HG02852 (cell line): ENCODE measurements around the gene IL17REL.

Experiments used
- ATAC-seq: cut with Tn5 transposase; IDR thresholded peaks from one replicate; pipeline ENCODE4 v1.9.1; 2021; ENCODE audit warnings: mild to moderate bottlenecking, moderate library complexity; ENCODE audit not compliant: unreplicated experiment

The IL17REL gene

DNA sequence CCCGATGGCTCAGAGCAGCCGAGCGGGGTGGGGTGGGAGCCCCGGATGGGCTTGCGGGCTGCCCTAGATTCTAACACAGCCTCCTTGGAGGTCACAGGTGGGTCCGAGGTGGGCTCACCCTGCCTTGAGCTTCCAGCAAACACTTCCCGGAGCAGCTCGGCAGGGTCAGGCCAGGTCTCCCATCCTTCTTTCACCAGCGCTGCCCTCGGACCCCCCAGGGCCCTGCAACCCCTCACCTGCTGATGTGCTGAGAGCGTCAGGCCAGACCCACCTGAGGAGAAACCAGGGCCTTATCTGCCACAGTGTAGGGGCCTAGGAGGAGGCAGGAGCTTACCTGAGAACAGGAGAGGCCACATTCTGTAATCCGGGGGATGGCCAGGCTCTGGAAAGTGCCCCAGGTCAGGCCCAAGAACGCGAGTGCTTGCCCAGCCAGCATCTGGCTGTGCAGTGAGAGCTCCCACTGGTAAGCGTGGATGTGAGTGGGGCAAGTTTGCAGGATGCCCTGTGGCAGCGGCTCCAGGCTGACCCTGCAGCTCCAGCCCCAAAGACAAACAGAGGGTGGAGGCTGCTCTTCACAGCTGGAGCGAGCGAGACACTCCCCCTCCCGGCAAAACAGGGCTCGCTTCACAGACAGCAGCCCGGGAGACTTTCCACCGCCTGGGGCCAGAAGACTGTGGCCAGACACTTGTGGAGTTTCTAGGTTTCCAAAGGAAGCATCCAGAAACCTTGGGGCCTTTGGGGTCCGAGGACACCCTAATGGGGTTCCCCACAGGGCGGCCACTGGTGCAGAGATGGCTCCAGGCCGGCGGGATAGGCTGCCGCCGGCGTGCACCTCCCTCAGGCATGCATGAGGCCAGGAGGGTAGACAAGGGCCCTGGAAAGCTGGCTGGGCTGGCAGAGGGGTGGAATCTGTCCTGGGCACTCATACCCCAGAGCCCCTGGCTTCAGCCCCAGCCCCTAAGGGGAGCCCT, at the start of gene IL17REL:
Gene IL17REL, minus strand, starts transcription at position 555 of the 971 bp plus-strand sequence. Its CDS starts 119 bp downstream, at position 436.
- ATAC-seq = no peak

DNA sequence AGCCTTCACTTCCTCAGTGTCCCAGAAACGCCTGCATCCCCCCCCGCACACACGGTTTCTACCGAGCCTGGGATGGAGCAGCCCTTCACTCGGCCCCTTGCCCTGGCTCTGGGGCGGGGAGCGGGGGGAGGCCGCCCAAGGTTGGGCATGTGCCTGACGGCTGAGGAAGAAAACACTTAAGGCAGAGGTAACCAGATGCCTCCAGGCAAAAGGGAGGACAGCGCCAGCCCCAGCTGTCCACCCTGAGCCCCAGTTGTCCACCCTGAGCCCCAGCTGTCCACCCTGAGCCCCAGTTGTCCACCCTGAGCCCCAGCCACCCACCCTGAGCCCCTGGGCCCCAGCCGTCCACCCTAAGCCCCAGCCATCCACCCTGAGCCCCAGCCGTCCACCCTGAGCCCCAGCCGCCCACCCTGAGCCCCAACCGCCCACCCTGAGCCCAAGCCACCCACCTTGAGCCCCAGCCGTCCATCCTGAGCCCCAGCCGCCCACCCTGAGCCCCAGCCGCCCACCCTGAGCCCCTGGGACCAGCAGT, 49.3 kb upstream of the IL17REL start:
- no peak for ATAC-seq

DNA sequence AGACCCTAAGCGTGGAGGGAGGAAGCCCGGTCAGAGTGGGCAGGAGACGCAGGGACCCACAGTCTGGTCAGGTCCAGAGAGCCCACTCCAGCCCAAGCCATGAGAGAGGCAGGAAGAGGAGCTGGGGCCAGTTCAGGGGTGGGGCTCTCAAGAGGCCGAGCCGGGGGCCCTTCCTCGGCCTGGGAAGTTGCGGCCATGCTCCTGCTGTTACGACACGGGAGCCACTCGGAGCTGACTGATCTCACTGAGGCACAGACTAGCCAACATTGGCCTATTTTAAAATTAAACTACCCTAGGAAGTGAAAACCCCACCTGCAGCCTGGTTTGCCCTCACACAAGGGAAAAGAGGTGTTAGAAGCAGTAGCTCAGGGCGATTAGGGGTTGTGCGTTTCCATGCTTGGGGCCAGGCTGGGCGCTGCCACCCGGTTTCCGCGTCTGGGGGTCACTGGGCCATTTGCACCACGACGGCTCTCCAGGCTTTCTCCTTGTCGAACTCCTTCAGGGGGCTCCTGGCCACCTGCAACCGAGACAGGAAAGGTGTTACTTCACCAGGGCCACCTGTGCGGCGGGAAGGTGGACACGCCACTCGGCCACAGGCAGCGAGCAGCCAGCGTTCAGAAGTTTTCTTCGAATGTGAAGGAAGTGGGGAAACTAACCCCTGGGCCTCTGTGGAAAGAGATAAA, 48.7 kb upstream of the IL17REL start:
- no peak for ATAC-seq

DNA sequence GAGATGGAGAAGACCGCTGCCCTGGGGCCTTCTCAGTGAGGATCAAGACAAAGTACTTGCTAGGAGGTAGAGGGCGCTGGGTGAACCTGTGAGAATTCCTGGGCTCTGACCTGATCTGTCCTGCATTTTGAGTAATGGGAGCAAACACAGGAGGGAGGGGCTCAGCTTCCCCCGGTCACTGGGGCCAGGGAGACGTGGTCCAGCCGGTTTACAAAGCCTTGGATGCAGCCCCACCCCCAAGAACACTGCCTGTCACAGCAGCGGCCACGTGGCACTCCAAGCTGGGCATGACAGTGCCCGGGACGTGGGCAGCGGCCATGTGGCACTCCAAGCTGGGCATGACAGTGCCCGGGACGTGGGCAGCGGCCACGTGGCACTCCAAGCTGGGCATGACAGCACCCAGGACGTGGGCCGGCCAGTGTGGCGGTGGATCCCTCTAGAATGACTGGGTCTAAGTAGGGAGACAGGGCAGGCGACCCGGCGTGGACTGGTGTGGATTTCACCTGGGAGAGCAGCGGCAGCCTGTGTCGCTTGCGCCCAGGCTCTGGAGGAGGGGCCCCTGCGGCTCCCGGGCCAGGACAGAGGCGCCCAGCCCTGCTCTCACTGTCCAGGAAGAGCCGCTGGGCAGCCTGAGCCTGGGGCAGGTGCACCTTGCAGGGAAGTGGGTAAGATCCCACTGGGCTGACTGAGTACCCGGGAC, 48.0 kb upstream of the IL17REL start:
- ATAC-seq = no peak

DNA sequence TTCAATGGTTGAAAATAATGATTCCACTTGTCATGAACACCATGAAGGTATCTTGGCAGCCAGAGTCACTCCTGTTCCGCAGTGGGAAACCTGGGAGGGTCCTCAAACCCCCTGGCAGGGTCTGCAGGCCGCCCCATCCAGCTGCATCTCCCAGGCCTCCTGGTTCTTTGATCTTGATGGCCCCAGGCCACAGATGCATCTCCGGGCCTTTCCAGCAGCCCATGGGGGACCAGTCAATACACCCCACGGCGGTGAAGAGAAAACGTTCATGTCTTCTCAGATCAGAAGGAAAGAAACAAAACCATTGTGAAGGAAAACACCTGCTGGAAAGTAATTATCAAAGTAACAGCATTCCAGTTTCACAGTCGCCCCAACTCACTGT, 47.3 kb upstream of the IL17REL start:
- no peak for ATAC-seq

DNA sequence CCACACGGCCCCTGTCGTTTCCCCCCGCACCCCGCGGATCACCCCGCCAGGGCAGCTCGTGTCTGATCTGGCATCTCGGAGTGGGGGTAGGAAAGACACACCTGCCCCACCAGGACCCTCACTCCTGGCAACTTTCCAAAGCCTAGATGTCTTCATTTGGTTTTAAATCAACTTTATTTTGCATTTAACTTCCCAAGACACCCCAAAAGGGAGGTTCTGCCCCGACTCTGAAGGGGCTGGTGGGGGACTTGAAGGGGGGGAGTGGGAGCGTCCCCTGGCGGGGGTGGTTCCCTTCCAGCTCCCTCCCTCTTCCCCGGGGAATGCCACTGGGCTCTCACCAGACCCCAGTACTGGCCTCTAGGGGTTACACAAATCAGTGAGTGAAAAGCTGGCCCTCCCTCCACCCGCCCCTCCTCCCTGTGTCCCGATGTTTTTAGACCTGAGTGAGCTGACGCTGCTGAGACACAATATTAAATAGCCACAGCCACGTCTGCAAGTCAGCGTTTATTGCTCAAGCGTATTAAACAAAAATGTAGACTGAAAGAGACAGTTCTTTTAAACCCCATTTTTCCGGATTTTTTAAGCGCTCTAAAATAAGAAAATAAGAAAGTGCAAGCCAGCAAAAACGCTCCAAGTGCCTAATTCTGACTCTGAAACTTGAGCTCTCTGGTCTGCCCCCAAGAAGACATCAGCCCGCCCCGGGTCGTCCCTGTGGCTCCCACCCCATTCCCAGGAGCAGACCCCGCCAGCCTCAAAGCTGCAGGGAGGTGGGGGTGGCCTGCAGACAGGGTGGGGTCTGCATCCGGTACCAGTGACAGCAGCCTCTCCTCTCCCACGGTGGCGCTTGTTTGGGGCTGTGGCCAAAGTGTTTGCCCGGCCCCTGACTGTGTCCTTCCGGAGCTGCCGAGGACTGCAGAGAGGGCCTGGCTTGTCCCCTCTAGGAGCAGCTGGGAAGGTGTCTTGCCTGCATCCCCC, 46.6 kb upstream of the IL17REL start:
- no peak for ATAC-seq

DNA sequence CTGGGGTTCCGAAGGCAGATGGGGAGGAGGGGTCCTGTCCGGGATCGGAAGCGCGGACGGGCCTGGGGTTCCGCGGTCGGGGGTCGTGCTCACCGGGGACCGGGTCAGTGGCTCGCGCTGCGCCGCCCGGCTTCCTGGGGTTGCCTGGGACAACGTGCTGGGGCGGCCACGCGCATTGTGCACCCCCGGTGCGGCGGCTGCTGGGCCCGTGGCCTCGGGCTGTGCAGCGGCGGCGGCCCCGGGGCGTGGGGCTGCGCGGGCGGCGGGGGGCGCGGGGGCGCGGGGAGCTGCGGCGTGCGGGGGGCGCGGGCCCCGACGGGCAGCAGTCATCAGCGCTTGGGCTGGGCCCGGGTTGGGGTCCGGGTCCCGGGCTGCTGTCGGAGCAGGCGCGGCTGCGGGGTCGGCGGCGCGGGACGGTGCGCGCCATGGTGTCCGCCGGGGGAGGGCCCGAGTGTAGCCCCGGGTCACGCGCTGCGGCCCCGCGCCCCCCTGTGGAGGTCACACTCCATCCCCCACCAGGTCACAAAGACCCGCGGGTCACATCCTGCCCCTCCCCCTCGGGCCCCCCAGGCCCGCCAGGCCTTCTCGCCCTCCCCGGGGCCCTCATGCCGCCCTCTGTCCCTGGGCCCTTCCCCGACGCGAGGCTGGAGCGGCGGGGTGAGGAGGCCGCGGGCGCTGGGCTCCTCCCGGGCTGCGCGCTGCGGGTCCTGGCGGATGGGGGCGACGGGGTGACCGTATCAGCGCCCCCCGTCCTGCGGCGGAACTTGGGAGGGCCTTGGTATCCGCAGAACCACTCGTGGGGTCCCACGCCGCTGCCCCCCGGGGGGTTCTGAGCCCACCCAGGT, 45.7 kb upstream of the IL17REL start, which contains the start of gene TTLL8:
Gene TTLL8, minus strand, starts transcription at position 238 of the 845 bp plus-strand sequence.
- no peak for ATAC-seq

DNA sequence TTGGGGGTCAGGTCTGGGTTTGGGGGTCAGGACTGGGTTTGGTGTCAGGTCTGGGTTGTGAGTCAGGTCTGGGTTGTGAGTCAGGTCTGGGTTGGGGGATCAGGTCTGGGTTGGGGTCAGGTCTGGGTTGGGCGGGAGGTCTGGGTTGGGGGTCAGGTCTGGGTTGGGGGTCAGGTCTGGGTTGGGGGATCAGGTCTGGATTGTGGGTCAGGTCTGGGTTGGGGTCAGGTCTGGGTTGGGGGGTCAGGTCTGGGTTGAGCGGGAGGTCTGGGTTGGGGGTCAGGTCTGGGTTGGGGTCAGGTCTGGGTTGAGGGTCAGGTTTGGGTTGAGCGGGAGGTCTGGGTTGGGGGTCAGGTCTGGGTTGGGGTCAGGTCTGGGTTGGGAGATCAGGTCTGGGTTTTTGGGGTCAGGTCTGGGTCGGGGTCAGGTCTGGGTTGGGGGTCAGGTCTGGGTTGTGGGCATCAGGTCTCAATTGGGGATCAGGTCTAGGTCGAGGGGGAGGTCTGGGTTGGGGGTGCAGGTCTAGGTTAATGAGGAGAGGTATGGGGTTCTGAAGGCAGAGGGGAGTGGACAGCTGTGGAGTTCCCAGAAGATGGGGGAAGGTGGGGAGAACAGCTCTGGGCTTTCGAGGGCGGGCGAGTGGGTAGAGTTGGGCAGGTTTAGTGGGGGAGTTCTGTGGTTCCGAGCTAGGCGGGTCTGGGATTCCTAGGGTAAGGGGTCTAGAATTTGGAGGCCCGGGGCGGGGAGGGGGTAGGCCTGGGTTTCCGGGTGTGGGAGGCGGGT, 44.9 kb upstream of the IL17REL start:
- ATAC-seq = no peak

DNA sequence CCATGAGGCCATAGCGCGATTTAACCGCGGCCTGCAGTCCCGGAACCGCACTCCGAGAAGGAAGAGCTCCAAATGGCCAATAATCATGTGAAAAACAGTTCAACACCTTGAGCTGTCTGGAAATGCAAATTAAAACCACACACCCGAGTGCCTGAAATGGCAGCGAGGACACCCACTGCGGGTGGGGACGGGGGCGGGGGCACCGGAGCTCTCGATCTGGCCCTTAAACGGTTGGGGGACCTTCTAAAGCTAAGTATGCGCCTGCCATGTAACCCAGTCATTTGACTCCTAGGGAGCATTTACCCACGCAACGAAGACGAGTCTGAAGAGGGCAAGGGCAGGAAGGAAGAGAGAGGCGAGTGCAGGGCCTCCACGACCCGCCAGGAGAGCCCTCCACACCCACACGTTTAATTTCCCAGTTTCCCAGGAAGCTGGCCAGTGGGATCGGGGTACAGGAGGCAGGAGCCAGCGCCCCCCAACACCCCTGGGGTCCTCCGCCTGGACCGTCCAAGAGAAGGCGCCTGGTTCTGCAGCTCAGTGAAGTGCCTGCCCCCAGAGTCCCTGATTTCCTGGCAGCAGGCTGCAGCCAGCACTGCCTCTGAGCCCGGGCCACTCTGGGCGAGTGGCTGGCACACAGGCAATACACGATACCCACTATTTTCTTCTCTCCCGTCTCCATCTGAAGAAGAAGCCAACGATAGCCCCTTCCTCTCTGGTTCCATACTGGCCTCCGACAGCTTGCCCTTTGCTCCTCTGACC, 43.8 kb upstream of the IL17REL start:
- no peak for ATAC-seq

DNA sequence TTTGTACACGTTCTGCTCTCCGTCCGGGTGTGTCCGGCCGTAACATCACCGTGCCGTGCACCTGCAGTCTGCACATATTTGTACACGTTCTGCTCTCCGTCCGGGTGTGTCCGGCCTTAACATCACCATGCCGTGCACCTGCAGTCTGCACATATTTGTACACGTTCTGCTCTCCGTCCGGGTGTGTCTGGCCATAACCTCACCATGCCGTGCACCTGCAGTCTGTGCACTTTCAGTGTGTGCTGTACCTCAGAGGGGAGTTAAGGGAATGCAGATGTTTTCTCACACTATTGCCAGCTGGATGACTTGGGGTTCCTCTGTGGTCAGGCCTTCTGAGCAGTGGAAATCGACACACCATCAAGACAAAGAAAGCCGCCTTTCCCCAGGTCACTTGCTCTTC, 41.3 kb upstream of the IL17REL start:
- no peak for ATAC-seq

DNA sequence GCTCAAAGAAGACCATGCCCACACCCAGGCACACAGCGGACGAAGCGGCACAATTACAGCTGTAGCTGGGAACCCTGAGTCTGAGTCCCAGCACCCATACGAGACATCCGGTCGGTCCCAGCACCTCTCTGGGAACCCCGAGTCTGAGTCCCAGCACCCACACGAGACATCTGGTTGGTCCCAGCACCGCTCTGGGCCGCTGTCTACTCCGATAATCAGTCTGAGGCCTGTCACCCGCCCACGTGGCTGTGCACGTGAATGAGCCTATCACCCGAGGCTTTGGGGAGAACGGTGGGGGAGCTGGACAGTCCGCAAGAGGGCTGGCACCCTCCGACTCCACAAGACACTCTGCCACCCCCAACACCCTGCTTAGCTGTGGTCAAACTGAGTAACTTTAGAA, 39.4 kb upstream of the IL17REL start:
- ATAC-seq = no peak

DNA sequence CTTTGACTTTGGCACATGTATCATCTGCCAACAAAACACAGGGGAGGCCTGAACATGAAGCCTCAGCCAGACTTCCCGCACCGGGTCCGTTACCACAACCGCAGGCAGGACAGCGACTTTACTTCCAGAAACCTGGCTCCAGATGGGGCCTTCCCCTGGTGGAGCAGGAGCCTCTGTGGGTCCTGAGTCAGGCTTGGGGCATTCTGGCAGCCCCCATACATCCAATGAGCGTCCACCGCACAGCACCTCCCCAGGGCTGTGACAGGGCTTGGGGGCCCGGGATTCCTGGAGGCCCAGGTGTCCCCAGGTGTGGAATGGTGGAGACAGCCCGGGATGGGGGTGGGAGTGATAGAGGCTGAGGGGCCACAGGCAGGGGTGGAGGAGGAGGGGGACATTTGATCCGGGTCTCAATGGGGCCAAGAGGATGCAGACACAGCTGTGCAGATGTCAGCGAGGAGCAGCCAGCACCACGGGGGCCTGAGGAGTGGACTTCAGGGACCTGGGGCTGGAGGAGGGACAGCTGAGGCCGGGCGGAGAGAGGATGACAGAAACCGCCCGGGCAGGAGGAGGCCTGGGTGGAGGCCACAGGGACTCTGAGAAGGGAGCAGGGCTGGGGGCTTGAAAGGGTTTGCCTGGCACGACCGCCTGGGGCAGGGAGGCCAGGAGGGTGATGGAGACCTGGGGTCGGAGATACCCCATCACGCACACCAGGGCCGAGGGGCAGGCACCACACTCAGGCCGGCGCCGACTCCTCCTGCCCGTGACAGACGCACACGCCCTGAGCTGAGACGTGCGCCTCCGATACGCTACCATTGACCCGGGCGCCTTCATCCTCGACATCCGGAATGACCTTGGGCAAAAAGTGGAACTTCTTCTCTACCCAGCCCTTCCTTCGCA, 37.0 kb upstream of the IL17REL start:
- ATAC-seq = no peak

DNA sequence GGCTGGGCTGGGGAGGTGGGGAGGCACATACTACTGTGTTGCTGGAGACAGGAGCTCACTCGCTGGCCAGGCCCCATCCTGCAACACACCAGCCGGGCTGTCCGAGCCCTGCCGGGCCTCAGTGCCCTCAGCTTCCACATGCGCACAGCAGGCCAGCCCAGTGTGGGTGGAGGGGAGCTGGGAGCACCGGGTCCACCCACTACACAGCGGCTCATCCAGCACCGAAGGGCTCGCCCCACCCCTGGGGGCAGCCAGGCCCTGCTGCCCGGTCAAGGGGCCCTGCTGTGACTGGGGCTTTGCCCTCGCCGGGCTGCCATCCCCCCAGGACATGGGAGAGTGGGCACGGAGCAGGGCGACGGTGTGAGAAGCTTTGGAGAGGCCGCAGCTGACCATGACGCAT, 36.3 kb upstream of the IL17REL start:
- no peak for ATAC-seq

DNA sequence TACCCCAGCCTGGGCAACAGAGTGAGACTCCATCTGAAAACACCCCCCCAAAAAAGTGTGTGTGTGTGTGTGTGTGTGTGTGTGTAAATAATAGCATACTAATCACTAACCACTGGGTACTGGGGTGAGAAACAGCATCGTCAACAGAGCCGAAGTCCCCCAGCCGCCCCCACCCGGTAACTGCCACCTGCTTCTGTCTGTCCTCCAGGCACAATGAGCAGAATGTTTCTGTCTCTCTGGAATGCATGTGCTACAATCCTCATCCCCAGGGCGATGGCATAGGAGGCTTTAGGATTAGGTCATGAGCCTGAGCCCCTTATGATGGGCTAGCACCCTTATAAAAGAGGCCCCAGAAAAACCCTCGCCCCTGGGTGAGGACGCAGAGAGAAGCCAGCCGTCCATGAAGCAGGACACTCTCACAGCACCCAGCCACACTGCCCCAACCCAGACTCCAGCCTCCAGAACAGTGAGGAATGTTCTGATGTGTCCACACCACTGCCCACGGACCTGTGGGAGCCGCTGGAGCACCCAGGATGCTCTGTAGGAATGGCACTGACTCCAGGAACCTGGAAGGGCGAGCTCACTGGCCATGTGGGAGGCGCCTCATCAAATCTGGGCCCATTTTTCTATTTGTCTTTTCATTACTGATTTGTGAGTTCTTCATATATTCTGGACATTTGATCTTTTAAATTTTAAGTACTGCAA, 35.6 kb upstream of the IL17REL start:
- ATAC-seq = no peak

DNA sequence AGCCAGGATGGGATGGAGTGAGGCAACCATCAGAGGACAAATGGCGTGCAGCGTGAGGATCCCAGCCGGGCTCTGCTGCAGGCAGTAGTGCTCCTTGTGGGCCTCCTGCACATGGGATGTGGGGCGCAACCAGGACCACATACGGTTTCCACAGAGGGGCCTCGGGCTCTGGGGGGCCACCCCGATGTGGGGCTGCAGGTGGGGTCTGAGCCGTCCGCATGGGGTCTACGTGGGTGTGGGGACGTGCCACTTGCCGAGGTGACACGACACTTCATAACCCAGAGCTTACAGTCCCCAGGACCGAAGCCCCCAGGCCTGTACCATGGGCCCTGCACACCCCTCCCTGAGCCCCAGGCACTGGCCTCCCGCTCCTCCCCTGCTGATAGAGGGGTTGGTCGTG, 34.8 kb upstream of the IL17REL start:
- no peak for ATAC-seq
